ENCODE results near the gene TUBB.

The TUBB gene

GRCh38 chr6:30681766-30682142 is 38.4 kb upstream of the TUBB start:
- peak overlapping the region; percentile 95 for H3K9ac ChIP-seq (ENCODE audit: low read length)

DNA sequence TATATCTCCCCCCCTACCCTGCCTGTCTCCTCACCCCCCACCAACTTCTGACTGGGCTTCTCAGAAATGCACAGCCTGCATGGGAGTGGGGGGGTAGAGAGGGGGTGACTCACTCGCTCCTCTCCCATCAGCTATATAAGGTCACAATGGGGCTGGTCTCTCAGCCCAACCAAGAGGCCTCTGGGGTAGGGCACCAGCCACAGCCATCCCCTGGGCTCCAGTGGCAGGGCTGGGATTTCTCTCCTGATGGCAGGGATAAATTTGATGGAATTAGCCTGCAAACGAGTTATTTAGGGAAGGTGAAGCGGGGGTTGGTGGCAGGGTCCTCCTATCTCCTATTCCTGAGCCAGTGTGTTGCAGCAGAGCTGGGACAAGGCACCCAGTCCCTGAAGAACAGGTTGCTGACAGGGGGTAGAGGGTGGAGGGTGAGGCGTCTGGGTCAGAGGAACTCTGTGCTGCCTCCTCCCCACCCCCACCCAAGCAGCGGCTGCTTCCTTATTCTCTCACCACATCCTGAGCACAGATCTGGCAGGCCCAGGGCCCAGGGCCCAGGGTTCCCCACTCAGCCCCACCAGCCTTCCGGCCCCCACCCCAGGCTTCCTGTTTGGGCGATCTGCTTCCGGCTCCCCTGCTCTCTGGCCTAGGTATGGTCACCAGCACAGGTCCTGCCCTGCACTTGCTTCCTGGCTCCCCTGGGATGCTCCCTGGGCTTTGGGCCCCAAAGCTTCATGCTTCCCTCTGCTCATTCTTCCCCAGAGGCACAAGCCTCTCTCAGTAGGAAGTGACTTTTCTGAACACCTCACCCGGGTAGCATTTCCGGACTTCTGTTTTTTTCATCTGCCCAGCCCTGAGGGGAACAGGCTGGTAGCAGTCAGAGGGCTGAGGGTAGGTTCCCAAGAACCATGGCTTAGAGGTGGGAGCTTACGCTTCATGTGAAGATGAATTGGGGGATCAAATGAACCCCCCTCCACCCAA is 37.7 kb upstream of the TUBB start:
- Histone ChIP-seq H3K4me2 (ENCODE audit: low read length) (peak overlapping the region; percentile 75), H4K20me1 (ENCODE audit: insufficient read depth, low read length) (no peaks in the 10 kb centered on the region), H3F3A (ENCODE audit: insufficient read depth, low read length) (peaks cover 7% of the 10 kb centered on the region; the same call in 1 of the 2 replicates), H2AFZ (ENCODE audit: low read length) (no peak overlapping the region), H3K79me2 (ENCODE audit: insufficient read depth, low read length) (peaks cover 38% of the 10 kb centered on the region), H3K27me3 (ENCODE audit: insufficient read depth, low read length) (no peaks in the 10 kb centered on the region), H3K36me3 (ENCODE audit: insufficient read depth, low read length) (peaks cover 18% of the 10 kb centered on the region; the same call in 1 of the 2 replicates), H3K27ac (ENCODE audit: low read depth, low read length, poor library complexity, severe bottlenecking) (peak overlapping the region; percentile 95), H3K9ac (ENCODE audit: low read length) (peak overlapping the region; percentile 95), H3K9me2 (ENCODE audit: low read depth, low read length) (no peaks in the 10 kb centered on the region), H3K4me3 (ENCODE audit: low read depth, low read length, poor library complexity, severe bottlenecking) (peak overlapping the region; percentile 87), H3K4me1 (ENCODE audit: insufficient read depth, low read length, severe bottlenecking) (peaks cover 71% of the 10 kb centered on the region), H3K9me3 (ENCODE audit: low read length) (no peaks in the 10 kb centered on the region)
- TF ChIP-seq CTCF (IDR thresholded peaks at IDR 0.05; ENCODE audit: low read length): no peak
- TF ChIP-seq EZH2 (IDR thresholded peaks at IDR 0.05; ENCODE audit: borderline replicate concordance, low read length): no peak

More at GRCh38 chr6:30681766-30682142, 38.4 kb upstream of the TUBB start:
- Histone ChIP-seq H3F3A (ENCODE audit: insufficient read depth, low read length) (peaks cover 7% of the 10 kb centered on the region; the same call in 1 of the 2 replicates), H3K4me1 (ENCODE audit: insufficient read depth, low read length, severe bottlenecking) (peaks cover 64% of the 10 kb centered on the region), H3K79me2 (ENCODE audit: insufficient read depth, low read length) (peaks cover 38% of the 10 kb centered on the region), H3K9me2 (ENCODE audit: low read depth, low read length) (no peaks in the 10 kb centered on the region), H3K4me2 (ENCODE audit: low read length) (peak overlapping the region; percentile 75), H3K27me3 (ENCODE audit: insufficient read depth, low read length) (no peaks in the 10 kb centered on the region), H3K36me3 (ENCODE audit: insufficient read depth, low read length) (peaks cover 22% of the 10 kb centered on the region), H4K20me1 (ENCODE audit: insufficient read depth, low read length) (no peaks in the 10 kb centered on the region), H2AFZ (ENCODE audit: low read length) (no peak overlapping the region), H3K9me3 (ENCODE audit: low read length) (no peaks in the 10 kb centered on the region), H3K4me3 (ENCODE audit: low read depth, low read length, poor library complexity, severe bottlenecking) (peak overlapping the region; percentile 87), H3K27ac (ENCODE audit: low read depth, low read length, poor library complexity, severe bottlenecking) (peak overlapping the region; percentile 95)
- TF ChIP-seq EZH2 (IDR thresholded peaks at IDR 0.05; ENCODE audit: borderline replicate concordance, low read length) (no peak), CTCF (IDR thresholded peaks at IDR 0.05; ENCODE audit: low read length) (no peak)

DNA sequence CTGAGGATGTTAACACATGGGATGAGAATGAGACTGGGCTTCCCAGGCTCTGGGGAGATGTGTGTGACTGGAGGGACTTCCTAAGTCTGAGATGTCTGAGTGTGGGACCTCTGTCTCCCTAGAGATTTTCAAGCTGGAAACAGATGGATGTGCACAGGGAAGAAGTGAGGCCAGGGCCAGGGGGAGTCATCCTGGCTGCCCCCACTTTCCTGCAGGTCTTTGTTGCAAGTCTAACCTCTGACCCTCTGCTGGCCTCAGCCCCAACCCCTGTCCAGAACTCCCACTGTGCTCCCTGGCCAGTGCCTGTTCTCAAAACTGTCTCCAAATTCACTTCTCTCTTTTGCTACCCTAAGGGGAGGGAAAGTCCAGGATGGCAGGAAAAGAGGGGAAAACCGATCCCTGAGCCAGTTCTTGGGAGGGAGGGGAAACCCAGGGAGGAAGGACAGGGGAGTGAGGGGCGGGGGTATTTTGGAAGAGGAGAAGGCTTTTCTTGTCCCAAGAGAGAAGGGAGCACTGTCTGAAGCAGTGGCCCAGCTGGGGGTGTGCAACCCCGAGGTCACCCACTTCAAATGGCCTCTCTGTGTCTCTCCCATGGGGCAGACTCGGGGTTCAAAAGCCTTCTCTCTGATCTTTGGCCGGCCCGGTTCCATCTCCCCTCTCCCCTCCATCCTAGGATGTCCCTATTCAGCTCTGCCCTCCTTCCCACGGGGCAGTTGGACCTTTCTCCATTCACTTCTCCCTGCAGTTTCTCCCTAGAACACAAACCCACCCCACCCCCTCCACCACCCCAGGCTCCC is 36.8 kb upstream of the TUBB start:
- Histone ChIP-seq H3K27ac (ENCODE audit: low read depth, low read length, poor library complexity, severe bottlenecking) (peak overlapping the region; percentile 95), H3K9me2 (ENCODE audit: low read depth, low read length) (no peaks in the 10 kb centered on the region), H4K20me1 (ENCODE audit: insufficient read depth, low read length) (no peaks in the 10 kb centered on the region), H3K79me2 (ENCODE audit: insufficient read depth, low read length) (peaks cover 38% of the 10 kb centered on the region), H3F3A (ENCODE audit: insufficient read depth, low read length) (peaks cover 16% of the 10 kb centered on the region), H3K4me1 (ENCODE audit: insufficient read depth, low read length, severe bottlenecking) (peaks cover 80% of the 10 kb centered on the region), H3K9me3 (ENCODE audit: low read length) (no peaks in the 10 kb centered on the region), H3K9ac (ENCODE audit: low read length) (peak overlapping the region; percentile 95), H2AFZ (ENCODE audit: low read length) (no peak overlapping the region), H3K4me2 (ENCODE audit: low read length) (peak overlapping the region; percentile 75), H3K36me3 (ENCODE audit: insufficient read depth, low read length) (peaks cover 14% of the 10 kb centered on the region; the same call in 1 of the 2 replicates), H3K27me3 (ENCODE audit: insufficient read depth, low read length) (no peaks in the 10 kb centered on the region), H3K4me3 (ENCODE audit: low read depth, low read length, poor library complexity, severe bottlenecking) (peak overlapping the region; percentile 87)
- TF ChIP-seq CTCF (IDR thresholded peaks at IDR 0.05; ENCODE audit: low read length) (no peak), EZH2 (IDR thresholded peaks at IDR 0.05; ENCODE audit: borderline replicate concordance, low read length) (no peak)

All from OCI-LY1 (cell line).